GM19395 (cell line): ENCODE measurements around the gene SPECC1L.

ENCODE experiments used
- ATAC-seq: cut with Tn5 transposase; IDR thresholded peaks from one replicate; pipeline ENCODE4 v1.9.1; 2021; ENCODE audit warnings: mild to moderate bottlenecking, moderate library complexity; ENCODE audit not compliant: unreplicated experiment

Gene SPECC1L

GRCh38 chr22:24465975-24466374, 195.3 kb downstream of the SPECC1L start:
- ATAC-seq = no peak

- no peak for ATAC-seq
Observed at GRCh38 chr22:24466716-24467328, 196.2 kb downstream of the SPECC1L start.

- ATAC-seq = no peak
Observed at GRCh38 chr22:24467340-24467739, 196.7 kb downstream of the SPECC1L start.
